ENCODE results near the gene RPL27. TPM values are rescaled to one million over a fixed set of nuclear protein-coding genes. Genes with fewer than 3 reads are reported as not detected.

The RPL27 gene
- total RNA-seq, 1 experiment from 2014 or later: 3,033 TPM

DNA sequence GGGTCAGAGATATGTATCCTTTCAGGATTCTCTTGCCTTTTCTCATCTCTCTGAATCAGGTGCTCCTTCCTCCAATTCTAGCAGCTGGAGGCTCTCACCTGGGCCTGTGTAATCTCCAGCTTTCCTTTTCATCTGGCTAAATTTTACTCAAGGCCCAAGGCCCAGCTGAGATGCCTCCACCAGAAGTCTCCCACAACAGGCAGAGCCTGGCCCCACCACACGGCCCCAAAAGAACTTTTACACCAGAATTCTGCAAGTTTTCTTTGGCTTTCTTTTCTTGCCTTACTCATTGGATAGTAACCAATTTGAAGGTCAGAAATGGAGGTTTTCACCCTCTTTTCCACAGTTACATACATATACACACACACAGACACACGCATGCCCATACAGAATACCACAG lies 41.4 kb downstream of the RPL27 start:
- H3K9me3 ChIP-seq (replicated peaks): no peaks in the 10 kb centered on the region
- no peaks in the 10 kb centered on the region for H3K4me1 ChIP-seq
- H3K27me3 ChIP-seq: no peaks in the 10 kb centered on the region
- H3K27ac ChIP-seq: no peak overlapping the region
- DNase-seq: no peak
- no peak overlapping the region for H3K4me3 ChIP-seq
- 0 out of 2 replicates have a peak, but pooled peaks cover 4% of the 10 kb centered on the region for H3K36me3 ChIP-seq

DNA sequence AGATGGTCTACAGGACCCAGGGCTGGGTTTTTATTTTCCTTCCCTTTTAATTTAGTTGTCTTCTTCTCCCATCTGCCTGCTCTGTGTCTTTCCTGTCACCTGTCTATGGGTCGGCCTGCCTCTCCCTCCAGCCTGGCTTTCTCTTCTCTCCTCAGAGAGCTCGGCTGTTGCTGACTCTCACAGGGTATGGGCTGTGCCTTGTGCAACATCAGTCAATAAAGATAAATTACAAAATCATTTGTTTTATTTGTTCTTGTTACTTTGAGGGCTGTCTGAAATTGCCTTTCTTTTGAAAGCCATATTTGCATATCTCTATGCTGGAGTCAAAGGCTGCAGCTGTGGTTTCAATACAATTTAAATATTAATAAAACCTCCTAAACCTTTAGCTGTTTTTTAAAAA lies 42.4 kb downstream of the RPL27 start:
- Histone ChIP-seq H3K4me3 (no peak overlapping the region), H3K9me3 (replicated peaks) (no peaks in the 10 kb centered on the region), H3K27ac (no peak overlapping the region), H3K4me1 (no peaks in the 10 kb centered on the region), H3K27me3 (no peaks in the 10 kb centered on the region), H3K36me3 (0 out of 2 replicates have a peak, but pooled peaks cover 7% of the 10 kb centered on the region)
- no peak for DNase-seq

DNA sequence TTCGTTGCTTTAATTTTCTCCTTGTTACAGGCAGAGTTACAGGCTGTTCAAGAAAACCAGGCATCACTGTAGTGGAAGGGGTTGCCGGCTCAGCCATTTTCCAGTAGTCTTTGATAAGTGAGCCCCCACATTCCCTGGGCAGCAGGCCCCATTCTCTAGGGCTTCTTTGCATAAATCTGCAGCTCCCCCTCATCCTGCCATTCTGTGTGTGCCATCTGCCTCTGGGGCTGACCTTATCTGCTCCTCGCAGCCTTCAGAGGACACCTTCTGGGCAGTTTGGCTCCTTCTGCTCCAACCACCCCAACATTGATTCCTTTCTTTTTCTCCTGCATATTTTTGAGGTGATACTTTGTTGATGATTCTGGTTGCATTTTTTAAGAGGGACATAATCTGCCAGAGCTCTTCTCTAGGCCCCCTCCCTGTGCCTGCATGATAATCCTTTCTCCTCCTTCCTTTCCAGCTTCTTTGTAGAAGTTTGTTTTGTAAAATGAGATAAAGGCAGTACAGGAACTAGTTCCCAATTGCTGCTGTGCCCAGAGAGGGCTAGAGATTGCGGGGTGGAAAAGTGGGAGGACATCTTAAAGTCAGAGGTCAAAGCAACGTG lies 43.9 kb downstream of the RPL27 start:
- H3K27me3 ChIP-seq: no peaks in the 10 kb centered on the region
- no peak for DNase-seq
- H3K4me1 ChIP-seq: no peaks in the 10 kb centered on the region
- H3K9me3 ChIP-seq (replicated peaks): no peaks in the 10 kb centered on the region
- no peak overlapping the region for H3K27ac ChIP-seq
- H3K36me3 ChIP-seq: peaks cover 10% of the 10 kb centered on the region; the same call in 1 of the 2 replicates
- no peak overlapping the region for H3K4me3 ChIP-seq

DNA sequence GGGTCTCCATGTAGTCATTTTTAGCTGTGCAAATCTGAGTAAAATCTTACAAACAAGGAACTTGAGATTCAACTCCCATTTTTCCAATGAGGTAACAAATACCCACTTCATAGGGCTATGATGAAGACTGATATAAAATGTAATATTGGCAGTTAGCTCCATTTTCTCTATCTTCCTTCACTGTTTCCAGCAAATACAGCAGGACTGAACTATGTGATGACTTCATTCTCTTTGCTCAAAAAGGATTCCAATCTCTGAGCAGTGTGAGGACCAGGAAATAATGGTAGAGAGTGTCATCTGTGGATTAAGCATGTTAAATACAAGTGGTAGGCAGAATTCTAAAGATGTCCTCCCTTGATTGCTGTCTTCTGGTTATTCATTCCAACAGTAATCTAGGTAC lies 45.1 kb downstream of the RPL27 start:
- no peaks in the 10 kb centered on the region for H3K4me1 ChIP-seq
- no peak overlapping the region for H3K4me3 ChIP-seq
- no peak for DNase-seq
- H3K9me3 ChIP-seq (replicated peaks): no peaks in the 10 kb centered on the region
- no peaks in the 10 kb centered on the region for H3K27me3 ChIP-seq
- peaks cover 17% of the 10 kb centered on the region; the same call in 1 of the 2 replicates for H3K36me3 ChIP-seq
- no peak overlapping the region for H3K27ac ChIP-seq

DNA sequence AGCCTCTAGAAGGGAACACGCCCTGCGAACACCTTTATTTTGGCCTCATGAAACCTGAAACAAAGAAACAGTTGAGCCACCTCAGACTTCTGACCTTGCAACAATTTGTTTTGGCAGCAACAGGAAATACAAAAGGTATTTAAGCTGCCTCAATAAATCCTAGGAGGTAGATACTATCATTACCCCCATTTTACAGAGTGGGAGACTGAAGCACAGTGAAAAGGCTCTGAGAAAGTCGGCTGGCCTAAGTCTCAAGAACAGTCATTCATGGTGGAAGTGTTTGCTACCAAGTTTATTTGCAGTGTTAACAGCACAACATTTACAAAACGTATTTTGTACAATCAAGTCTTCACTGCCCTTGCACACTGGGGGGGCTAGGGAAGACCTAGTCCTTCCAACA lies 45.8 kb downstream of the RPL27 start:
- no peaks in the 10 kb centered on the region for H3K27me3 ChIP-seq
- H3K9me3 ChIP-seq (replicated peaks): no peaks in the 10 kb centered on the region
- H3K36me3 ChIP-seq: peaks cover 17% of the 10 kb centered on the region; the same call in 1 of the 2 replicates
- no peaks in the 10 kb centered on the region for H3K4me1 ChIP-seq
- no peak overlapping the region for H3K27ac ChIP-seq
- H3K4me3 ChIP-seq: no peak overlapping the region
- DNase-seq: no peak

DNA sequence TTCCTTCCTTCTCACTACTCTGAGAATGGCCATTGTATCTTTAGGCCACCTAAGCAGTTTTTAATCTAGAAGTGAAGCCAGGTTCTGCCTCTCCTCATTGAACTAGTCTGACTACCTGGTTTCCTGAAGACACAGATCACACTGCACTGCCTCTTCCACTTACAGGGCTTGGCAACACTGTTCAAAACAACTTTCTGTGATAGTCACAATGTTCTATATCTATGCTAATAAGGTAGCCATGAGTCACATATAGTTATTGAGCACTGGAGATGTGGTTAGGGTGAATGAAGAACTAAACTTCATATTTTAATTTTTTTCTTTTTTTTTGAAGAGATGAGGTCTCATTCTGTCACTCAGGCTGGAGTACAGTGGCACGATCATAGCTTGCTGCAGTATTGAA lies 53.8 kb downstream of the RPL27 start:
- H3K27ac ChIP-seq: no peak overlapping the region
- H3K27me3 ChIP-seq: no peaks in the 10 kb centered on the region
- H3K4me1 ChIP-seq: no peaks in the 10 kb centered on the region
- peaks cover 45% of the 10 kb centered on the region for H3K36me3 ChIP-seq
- no peak overlapping the region for H3K4me3 ChIP-seq
- no peak for DNase-seq
- H3K9me3 ChIP-seq (replicated peaks): no peaks in the 10 kb centered on the region

Other genes with a start within 250 kb of the RPL27 start
- gene RAMP2, start 237.2 kb upstream of the RPL27 start, total RNA-seq (2014; rRNA removed; shearing (Covaris generic)): not detected in 2 replicates
- 71.0 and 79.3 TPM in 2 replicates for gene VPS25, start 225.0 kb upstream of the RPL27 start, total RNA-seq (2014; rRNA removed; shearing (Covaris generic))
- 0.18 and 0.32 TPM in 2 replicates for gene WNK4, start 217.8 kb upstream of the RPL27 start, total RNA-seq (2014; rRNA removed; shearing (Covaris generic))
- gene COA3, start 199.7 kb upstream of the RPL27 start, total RNA-seq (2014; rRNA removed; shearing (Covaris generic)): 105 and 107 TPM in 2 replicates
- gene CNTD1, start 199.6 kb upstream of the RPL27 start, total RNA-seq (2014; rRNA removed; shearing (Covaris generic)): 0.10 TPM in 2 replicates
- 62.1 and 62.9 TPM in 2 replicates for gene BECN1, start 174.1 kb upstream of the RPL27 start, total RNA-seq (2014; rRNA removed; shearing (Covaris generic))
- gene PSME3, start 165.0 kb upstream of the RPL27 start, total RNA-seq (2014; rRNA removed; shearing (Covaris generic)): 142 and 145 TPM in 2 replicates
- 0.86 and 1.1 TPM in 2 replicates for gene AOC2, start 153.8 kb upstream of the RPL27 start, total RNA-seq (2014; rRNA removed; shearing (Covaris generic))
- 0.30 and 0.34 TPM in 2 replicates for gene AOC3, start 147.2 kb upstream of the RPL27 start, total RNA-seq (2014; rRNA removed; shearing (Covaris generic))
- not detected in 2 replicates for gene G6PC1, start 97.6 kb upstream of the RPL27 start, total RNA-seq (2014; rRNA removed; shearing (Covaris generic))
- 21.9 and 29.4 TPM in 2 replicates for gene AARSD1, start 34.0 kb upstream of the RPL27 start, total RNA-seq (2014; rRNA removed; shearing (Covaris generic))
- gene PTGES3L, start 18.3 kb upstream of the RPL27 start, total RNA-seq (2014; rRNA removed; shearing (Covaris generic)): 5.5 TPM in 2 replicates
- 10.8 and 11.9 TPM in 2 replicates for gene RUNDC1, start 17.9 kb upstream of the RPL27 start, total RNA-seq (2014; rRNA removed; shearing (Covaris generic))
- 0.33 TPM in 1 of 2 replicates, not detected in the other for gene IFI35, start 8.4 kb downstream of the RPL27 start, total RNA-seq (2014; rRNA removed; shearing (Covaris generic))
- 32.5 and 34.9 TPM in 2 replicates for gene VAT1, start 24.0 kb downstream of the RPL27 start, total RNA-seq (2014; rRNA removed; shearing (Covaris generic))
- gene RND2, start 26.8 kb downstream of the RPL27 start, total RNA-seq (2014; rRNA removed; shearing (Covaris generic)): 0.68 and 0.79 TPM in 2 replicates
- 60.1 and 65.3 TPM in 2 replicates for gene BRCA1, start 126.9 kb downstream of the RPL27 start, total RNA-seq (2014; rRNA removed; shearing (Covaris generic))
- 36.8 and 40.3 TPM in 2 replicates for gene NBR1, start 172.8 kb downstream of the RPL27 start, total RNA-seq (2014; rRNA removed; shearing (Covaris generic))
- gene TMEM106A, start 213.5 kb downstream of the RPL27 start, total RNA-seq (2014; rRNA removed; shearing (Covaris generic)): 0.63 and 2.0 TPM in 2 replicates
- not detected in 2 replicates for gene CCDC200, start 230.2 kb downstream of the RPL27 start, total RNA-seq (2014; rRNA removed; shearing (Covaris generic))
- gene RNU2-1, start 235.6 kb downstream of the RPL27 start, total RNA-seq (2014; rRNA removed; shearing (Covaris generic)): not detected in 2 replicates

Data from SJCRH30 (cell line).